Ishikawa (cell line): ENCODE measurements around the gene COQ5.

Experiments
- CEBPB ChIP-seq: IDR thresholded peaks from 2 replicates; pipeline ENCODE4 v1.6.1; 2012
- CREB1 ChIP-seq: IDR thresholded peaks from 2 replicates; pipeline ENCODE4 v1.6.1; 2012; ENCODE audit warnings: low read depth
- EP300 ChIP-seq: IDR thresholded peaks from 2 replicates; pipeline ENCODE4 v1.6.1; 2012; ENCODE audit warnings: borderline replicate concordance
- NFIC ChIP-seq: IDR thresholded peaks from 2 replicates; pipeline ENCODE4 v1.6.1; 2012
- RAD21 ChIP-seq: IDR thresholded peaks from 2 replicates; pipeline ENCODE4 v1.6.1; 2012; ENCODE audit warnings: low read depth
- TAF1 ChIP-seq: IDR thresholded peaks from 2 replicates; pipeline ENCODE4 v1.6.1; 2012; ENCODE audit warnings: low read depth, mild to moderate bottlenecking
- YY1 ChIP-seq: IDR thresholded peaks from 2 replicates; pipeline ENCODE4 v1.6.1; 2012; ENCODE audit warnings: low read depth
- ZBTB7A ChIP-seq: IDR thresholded peaks from 2 replicates; pipeline ENCODE4 v1.6.1; 2012; ENCODE audit warnings: low read depth

DNA sequence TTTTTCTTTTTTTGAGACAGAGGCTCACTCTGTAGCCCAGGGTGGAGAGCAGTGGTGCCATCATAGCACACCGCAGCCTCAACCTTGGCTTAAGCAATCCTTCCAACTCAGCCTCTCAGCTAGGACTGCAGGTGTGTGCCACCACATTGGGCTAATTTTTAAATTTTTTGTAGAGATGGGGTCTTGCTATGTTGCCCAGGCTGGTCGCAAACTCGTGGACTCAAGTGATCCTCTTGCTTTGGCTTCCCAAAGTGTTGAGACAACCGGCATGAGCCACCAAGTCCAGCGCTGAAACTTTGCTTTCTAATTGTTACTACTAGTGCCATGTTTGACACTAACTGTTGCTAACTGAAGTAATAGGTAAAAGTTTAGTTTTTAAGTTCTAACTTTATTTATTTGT lies 13.2 kb upstream of the COQ5 start:
- TF ChIP-seq CEBPB (no peak), ZBTB7A (no peak), EP300 (no peak), YY1 (no peak), RAD21 (no peak), NFIC (no peak), TAF1 (no peak), CREB1 (no peak)
